ENCODE results near the gene SGTA.

Gene SGTA

DNA sequence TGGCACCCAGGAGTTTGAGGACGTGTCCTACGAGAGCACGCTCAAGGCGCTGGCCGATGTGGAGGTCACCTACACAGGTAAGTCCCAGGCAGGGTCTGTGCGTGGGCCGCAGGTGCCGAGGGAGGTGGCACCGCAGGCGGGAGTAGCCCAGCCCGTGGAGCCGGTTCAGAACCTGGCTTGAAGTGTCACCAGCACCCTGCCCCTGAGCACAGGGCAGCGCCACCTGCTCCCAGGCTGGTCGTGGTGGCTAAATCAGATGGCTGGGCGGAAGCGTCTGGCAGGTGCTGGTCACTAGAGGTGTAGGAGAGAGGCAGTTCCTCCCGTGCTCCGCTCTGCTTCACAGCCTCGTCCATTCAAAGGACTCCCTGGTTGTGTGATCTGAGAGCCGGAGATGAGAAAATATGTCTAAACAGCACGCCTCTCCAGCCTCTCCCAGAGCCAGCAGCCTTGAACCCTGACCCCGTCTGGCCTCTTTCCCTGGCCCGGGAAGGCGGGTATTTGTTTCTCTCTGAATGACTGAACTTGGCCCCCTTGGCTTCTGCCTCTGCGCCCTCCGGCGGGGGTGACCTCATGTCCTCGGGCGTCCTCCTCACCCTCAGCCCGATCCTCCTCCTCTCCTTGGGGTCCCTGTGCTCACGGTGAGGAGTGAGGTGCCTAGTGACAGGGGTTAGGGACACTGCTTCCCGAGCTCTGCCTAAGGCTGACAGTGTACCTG is 7.6 kb upstream of the SGTA start:
- TF ChIP-seq ZNF398 (tag by site-specific recombination; IDR thresholded peaks at IDR 0.05) (no peak), YY1 (tag by site-specific recombination; IDR thresholded peaks at IDR 0.05) (no peak), ZBTB11 (tag by site-specific recombination; conservative IDR thresholded peaks at IDR 0.05; ENCODE audit: low read depth) (no peak), ZNF266 (tag by site-specific recombination; IDR thresholded peaks at IDR 0.05; ENCODE audit: low read depth) (no peak), ZNF175 (tag by site-specific recombination; IDR thresholded peaks at IDR 0.05) (no peak)
- ChIA-PET CTCF (no interaction called here), POLR2A (no interaction called here)
- Histone ChIP-seq H3K9me3 (ENCODE audit: control insufficient read depth, insufficient read depth, low read depth, low read length) (no peaks in the 10 kb centered on the region), H3K4me3 (ENCODE audit: low read depth, low read length) (no peak overlapping the region), H3K27ac (ENCODE audit: extremely low read depth, low read depth, low read length) (no peak overlapping the region), H3K36me3 (ENCODE audit: control insufficient read depth in 2 of 2, insufficient read depth in 1 of 2, low read length in 2 of 2) (peaks cover 30 to 85% of the 10 kb centered on the region in 2 experiments), H3K4me1 (ENCODE audit: control insufficient read depth, insufficient read depth, low read length) (no peaks in the 10 kb centered on the region)

- Histone ChIP-seq H3K27ac (ENCODE audit: extremely low read depth, low read depth, low read length) (no peak overlapping the region), H3K4me1 (ENCODE audit: control insufficient read depth, insufficient read depth, low read length) (no peaks in the 10 kb centered on the region), H3K9me3 (ENCODE audit: control insufficient read depth, insufficient read depth, low read depth, low read length) (no peaks in the 10 kb centered on the region), H3K4me3 (ENCODE audit: low read depth, low read length) (no peak overlapping the region), H3K36me3 (ENCODE audit: control insufficient read depth in 2 of 2, insufficient read depth in 1 of 2, low read length in 2 of 2) (peaks cover 26 to 79% of the 10 kb centered on the region in 2 experiments; a peak in 2 of 3 replicates)
- POLR2A ChIA-PET, result no interaction called here
- TF ChIP-seq ZNF777 (tag by site-specific recombination; IDR thresholded peaks at IDR 0.05; ENCODE audit: borderline replicate concordance) (no peak), ZNF311 (tag by site-specific recombination; IDR thresholded peaks at IDR 0.05; ENCODE audit: borderline replicate concordance) (no peak), PRDM4 (tag by site-specific recombination; IDR thresholded peaks at IDR 0.05) (no peak), ZBTB10 (tag by site-specific recombination; IDR thresholded peaks at IDR 0.05) (no peak), ZNF280C (tag by site-specific recombination; IDR thresholded peaks at IDR 0.05) (no peak), ZNF623 (tag by site-specific recombination; IDR thresholded peaks at IDR 0.05) (no peak)
- TF ChIP-seq, protein P1, sequence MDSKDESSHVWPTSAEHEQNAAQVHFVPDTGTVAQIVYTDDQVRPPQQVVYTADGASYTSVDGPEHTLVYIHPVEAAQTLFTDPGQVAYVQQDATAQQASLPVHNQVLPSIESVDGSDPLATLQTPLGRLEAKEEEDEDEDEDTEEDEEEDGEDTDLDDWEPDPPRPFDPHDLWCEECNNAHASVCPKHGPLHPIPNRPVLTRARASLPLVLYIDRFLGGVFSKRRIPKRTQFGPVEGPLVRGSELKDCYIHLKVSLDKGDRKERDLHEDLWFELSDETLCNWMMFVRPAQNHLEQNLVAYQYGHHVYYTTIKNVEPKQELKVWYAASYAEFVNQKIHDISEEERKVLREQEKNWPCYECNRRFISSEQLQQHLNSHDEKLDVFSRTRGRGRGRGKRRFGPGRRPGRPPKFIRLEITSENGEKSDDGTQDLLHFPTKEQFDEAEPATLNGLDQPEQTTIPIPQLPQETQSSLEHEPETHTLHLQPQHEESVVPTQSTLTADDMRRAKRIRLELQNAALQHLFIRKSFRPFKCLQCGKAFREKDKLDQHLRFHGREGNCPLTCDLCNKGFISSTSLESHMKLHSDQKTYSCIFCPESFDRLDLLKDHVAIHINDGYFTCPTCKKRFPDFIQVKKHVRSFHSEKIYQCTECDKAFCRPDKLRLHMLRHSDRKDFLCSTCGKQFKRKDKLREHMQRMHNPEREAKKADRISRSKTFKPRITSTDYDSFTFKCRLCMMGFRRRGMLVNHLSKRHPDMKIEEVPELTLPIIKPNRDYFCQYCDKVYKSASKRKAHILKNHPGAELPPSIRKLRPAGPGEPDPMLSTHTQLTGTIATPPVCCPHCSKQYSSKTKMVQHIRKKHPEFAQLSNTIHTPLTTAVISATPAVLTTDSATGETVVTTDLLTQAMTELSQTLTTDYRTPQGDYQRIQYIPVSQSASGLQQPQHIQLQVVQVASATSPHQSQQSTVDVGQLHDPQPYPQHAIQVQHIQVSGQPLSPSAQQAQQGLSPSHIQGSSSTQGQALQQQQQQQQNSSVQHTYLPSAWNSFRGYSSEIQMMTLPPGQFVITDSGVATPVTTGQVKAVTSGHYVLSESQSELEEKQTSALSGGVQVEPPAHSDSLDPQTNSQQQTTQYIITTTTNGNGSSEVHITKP (tag by site-specific recombination; IDR thresholded peaks at IDR 0.05), result no peak
- CTCF ChIA-PET, result no interaction called here
Measured at GRCh38 chr19:2790194-2790556, 7.1 kb upstream of the SGTA start.
